ENCODE data around the gene KRT79. TPM values are rescaled to one million over a fixed set of nuclear protein-coding genes. Genes with fewer than 3 reads are reported as not detected.
A peak's percentile ranks its signal among the peaks of the same experiment; 100 is the strongest.
"Not testable (repeated sequence)": the region's sequence is repeated elsewhere in the genome, so short reads cannot be mapped to it uniquely, and the experiment has no call there.

KRT79 gene
- total RNA-seq, 1 experiment from 2014 or later: not detected

- no peak for DNase-seq (ENCODE audit: low spot score)
Measured at GRCh38 chr12:52860102-52860823, 26.2 kb upstream of the KRT79 start.

- no peak for DNase-seq (ENCODE audit: low spot score)
Measured at GRCh38 chr12:52857500-52857899, 23.4 kb upstream of the KRT79 start.

GRCh38 chr12:52856787-52857186 is 22.7 kb upstream of the KRT79 start:
- DNase-seq (ENCODE audit: low spot score): no peak

- not testable (repeated sequence) for DNase-seq (ENCODE audit: low spot score)
Measured at GRCh38 chr12:52856077-52856476, 22.0 kb upstream of the KRT79 start.

GRCh38 chr12:52851787-52852186 is 17.7 kb upstream of the KRT79 start:
- no peak for DNase-seq (ENCODE audit: low spot score)

GRCh38 chr12:52850681-52851080 is 16.6 kb upstream of the KRT79 start:
- no peak for DNase-seq (ENCODE audit: low spot score)

GRCh38 chr12:52849511-52849910 is 15.4 kb upstream of the KRT79 start:
- no peak for DNase-seq (ENCODE audit: low spot score)

GRCh38 chr12:52848661-52849255 is 14.6 kb upstream of the KRT79 start, which contains the start of gene KRT78:
TSS of gene KRT78 (minus strand) at chr12:52848994. CDS start at chr12:52848930, 64 bp downstream.
- DNase-seq (ENCODE audit: low spot score): no peak

- peak; percentile 49 for DNase-seq (ENCODE audit: low spot score)
Measured at GRCh38 chr12:52847335-52848102, 13.4 kb upstream of the KRT79 start.

GRCh38 chr12:52846356-52846970 is 12.4 kb upstream of the KRT79 start:
- DNase-seq (ENCODE audit: low spot score): no peak

- DNase-seq (ENCODE audit: low spot score): no peak
Measured at GRCh38 chr12:52845946-52846345, 11.8 kb upstream of the KRT79 start.

- no peak for DNase-seq (ENCODE audit: low spot score)
Measured at GRCh38 chr12:52844386-52844785, 10.3 kb upstream of the KRT79 start.

- no peak for DNase-seq (ENCODE audit: low spot score)
Measured at GRCh38 chr12:52839436-52840105, 5.5 kb upstream of the KRT79 start.

GRCh38 chr12:52838609-52839435 is 4.7 kb upstream of the KRT79 start:
- no peak for DNase-seq (ENCODE audit: low spot score)

- no peak for DNase-seq (ENCODE audit: low spot score)
Measured at GRCh38 chr12:52837781-52838608, 3.9 kb upstream of the KRT79 start.

- DNase-seq (ENCODE audit: low spot score): peak; percentile 86
Measured at GRCh38 chr12:52837413-52837741, 3.3 kb upstream of the KRT79 start.

- no peak for DNase-seq (ENCODE audit: low spot score)
Measured at GRCh38 chr12:52836491-52837412, 2.6 kb upstream of the KRT79 start.

- peak; percentile 52 for DNase-seq (ENCODE audit: low spot score)
Measured at GRCh38 chr12:52836042-52836466, 1.9 kb upstream of the KRT79 start.
